SK-N-DZ (cell line): ENCODE measurements around the gene SLC38A8. TPM values are rescaled to one million over a fixed set of nuclear protein-coding genes. Genes with fewer than 3 reads are reported as not detected.
A peak's percentile ranks its signal among the peaks of the same experiment; 100 is the strongest.

Experiments
- DNase-seq: peaks from one replicate; pipeline ENCODE4 v3.0.0-alpha.2; 2015; ENCODE audit warnings: low spot score
- polyA plus RNA-seq, 2 experiments: library from polyadenylated mRNA; depleted of rRNA; stranded (reverse); fragments of >200 nt; gene quantifications; 2 replicates each; pipeline ENCODE4 v1.2.3, GENCODE V29; 2014

SLC38A8 gene
- polyA plus RNA-seq (2014; cell fraction: cytosol; rRNA removed), result 0.42 TPM in 1 of 2 replicates, not detected in the other
- polyA plus RNA-seq (2014; cell fraction: nucleus; rRNA removed), result not detected in 2 replicates

DNA sequence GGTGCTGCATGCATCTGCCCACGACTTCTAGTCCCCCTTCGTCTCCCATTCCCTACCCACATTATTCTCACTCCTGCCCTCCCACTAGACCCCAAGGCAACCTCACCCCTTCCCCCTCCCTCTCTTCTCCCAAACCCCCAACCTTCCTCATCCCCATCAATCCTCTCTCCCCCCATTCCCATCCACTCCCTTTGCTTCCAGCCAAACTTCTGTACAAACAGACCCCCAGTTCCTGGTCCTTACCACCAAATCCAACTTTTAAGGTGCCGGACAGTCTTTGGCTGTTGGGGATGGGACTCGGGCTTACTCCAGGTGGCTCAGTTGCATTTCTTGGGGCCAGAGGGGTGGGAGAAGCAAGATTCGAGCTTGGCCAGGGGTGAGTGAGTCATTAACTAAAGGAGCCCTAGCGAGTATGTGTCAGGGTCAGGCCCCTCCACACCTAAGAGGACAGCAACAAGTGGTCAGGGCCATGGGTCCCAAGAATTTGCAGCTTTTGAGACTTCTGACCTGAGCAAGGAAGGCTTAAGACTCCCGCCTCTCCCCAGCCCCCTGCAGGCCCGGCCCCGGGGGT, at the start of gene SLC38A8:
Gene SLC38A8 (minus strand): TSS at position 488 of the 571 bp plus-strand sequence. CDS start 638 bp downstream, outside the sequence.
- no peak for DNase-seq

DNA sequence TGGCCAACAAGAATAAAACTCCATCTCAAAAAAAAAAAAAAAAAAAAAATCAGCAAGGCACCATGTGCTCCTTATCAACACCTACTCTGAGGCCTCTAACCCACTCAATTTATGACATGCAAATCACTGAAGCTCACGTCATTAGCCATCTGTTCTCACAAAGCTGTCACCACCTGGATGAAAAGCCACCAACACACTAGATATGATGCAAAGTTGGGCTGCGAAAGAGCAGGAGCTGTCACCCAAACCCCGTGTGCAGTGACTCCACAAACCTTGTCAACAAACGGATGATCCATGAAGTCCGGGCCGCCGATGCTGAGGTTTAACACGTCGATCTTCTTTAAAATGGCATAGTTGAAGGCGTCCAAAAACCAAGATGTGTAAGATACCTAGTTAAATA, 48.9 kb upstream of the SLC38A8 start:
- DNase-seq, result no peak

DNA sequence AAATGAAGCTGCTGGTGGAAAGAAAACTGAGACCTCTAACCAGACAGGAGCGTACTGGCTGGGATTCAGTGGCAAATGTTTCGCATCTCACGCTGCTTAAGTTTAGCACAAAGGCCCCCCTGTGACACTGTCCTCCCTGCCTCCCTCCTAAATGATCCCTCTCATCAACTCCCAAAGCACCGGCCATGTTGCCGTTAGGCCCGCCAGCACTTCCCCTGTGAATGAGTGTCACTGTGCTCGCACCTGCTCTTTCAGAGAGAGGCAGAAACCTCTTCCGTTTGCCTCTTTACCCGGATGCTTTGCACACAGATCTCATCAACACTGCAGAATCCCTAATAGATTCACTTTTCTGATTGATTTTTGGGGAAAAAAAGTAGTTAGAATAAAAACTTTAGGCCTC, 47.6 kb upstream of the SLC38A8 start:
- DNase-seq, result no peak

DNA sequence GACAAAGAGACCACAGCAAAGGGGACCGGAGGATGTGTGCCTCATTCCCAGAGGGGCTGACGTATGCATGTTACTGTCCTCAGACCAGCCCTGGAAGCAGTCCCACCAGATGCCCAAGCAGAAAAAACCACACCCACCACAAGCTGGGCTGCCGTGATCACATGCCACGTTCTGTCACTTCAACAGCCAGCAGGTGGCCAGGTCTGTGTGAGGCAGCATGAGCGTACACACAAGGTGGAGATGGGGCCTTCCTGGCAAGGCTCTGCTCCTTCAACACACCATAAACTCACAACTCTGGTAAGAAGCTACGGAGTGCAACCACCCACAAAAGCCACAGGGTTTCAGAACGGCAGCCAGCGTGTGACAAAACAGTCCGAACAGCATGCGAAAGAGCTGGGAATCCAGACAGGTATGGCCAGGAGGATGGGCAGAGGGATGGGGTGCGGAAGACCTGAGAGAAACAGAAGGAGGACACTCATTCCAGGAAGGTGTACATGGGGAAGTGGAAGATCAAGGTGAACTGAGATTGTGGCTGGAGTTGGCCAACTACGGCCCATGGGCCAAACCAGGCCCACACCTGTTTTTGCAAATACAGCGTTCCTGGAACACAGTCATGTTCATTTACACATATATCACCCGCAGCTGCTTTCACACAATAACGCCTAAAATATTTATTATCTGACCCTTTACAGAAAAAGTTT, 46.2 kb upstream of the SLC38A8 start:
- no peak for DNase-seq

DNA sequence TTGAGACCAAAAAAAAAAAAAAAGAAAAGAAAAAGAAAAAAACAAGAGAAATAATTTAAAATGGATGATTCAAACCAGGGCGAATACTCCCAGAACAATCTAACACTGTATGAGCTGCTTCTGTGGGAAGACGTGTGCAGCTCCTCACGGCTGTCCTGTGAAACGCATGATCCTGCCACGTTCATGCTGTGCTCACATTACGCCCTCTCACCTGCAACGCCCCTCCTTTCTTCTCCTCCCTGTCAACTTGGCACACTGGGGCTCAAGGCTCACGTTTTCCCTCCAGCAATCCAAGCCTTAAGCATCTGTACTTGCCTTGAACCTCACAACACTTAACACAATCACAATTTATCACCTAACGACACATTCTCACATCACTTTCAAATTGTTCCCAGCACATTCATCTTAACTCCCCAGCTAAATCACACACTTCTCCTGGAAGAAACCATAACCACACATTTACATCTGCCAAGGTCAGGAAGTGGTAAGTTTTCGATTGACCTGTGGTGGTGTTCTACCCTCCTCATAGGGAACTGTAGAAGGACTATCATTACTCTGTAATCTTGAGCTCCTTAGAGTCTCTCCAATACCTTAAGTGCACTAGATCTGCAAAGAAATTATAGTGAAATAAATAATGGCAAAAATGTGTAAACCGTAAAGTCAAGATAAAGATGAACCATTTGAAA, 45.0 kb upstream of the SLC38A8 start:
- DNase-seq, result no peak

DNA sequence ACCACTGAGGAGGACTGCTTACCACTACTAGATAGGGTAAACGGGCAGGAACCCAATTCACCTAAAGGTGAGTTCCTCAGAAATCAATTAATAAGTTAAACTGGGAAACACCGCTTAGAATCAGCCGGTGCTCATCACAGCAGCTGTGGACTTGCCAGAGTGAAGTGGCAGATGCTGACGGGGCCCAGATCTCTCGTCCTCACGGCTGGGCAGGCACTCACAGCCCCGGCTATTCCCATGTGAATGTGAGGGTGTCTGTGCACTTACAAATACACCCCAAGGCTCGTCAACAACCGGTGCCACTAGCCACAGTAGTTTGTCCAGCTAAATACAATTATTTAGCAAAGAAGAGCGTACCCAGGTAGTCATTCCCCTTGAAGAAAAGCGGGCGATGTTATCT, 44.4 kb upstream of the SLC38A8 start:
- no peak for DNase-seq

DNA sequence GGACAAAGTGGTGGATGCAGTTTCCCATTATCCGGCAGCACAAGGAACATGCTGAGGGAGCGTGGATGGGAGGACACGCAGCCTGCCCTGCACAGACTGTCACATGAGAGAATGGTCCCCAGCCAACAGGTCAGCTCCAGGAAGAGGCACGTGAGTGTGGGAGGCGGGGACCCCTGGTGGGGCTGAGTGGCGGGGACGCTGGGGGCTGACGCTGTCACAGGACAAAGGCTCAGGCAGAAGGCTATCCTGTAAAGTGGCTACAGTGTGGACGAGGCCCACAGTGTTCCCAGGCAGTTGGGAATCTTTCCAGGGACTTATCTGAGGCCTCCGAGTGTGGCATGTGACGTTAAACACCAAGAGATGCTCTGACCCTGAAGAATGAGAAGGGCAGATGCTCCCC, 43.7 kb upstream of the SLC38A8 start:
- DNase-seq, result no peak

DNA sequence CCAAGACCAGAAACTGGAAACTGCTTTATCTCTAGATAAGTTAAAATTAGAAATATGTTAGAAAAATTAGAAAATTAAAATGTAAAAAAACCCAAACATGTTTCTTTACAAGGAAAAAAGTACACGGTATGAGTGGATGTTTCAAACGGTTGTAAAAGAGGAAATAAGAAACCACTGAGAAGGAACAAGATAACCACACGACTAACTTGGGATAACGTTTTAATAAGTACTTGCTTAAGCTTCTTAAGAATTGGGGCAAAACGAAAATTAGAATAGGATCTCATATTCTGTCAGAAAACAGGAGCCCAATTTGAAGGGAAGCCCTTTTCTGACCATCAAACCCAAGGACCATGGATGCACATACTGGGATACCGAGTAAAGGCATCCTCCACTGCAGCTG, 43.2 kb upstream of the SLC38A8 start:
- no peak for DNase-seq

DNA sequence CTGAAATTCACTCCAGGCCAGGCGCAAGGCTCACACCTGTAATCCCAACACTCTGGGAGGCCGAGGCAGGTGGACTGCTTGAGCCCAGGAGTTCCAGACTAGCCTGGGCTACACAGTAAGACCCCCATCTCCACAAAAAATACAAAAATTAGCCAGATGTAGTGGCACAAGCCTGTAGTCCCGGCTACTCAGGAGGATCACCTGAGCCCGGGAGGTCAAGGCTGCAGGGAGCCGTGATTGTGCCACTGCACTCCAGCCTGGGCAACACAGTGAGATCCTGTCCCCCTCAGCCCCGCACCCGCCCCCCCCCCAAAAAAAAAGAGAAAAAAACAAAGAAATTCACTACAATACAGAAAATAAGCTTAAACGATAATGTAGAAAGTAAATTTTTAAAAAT, 42.7 kb upstream of the SLC38A8 start:
- DNase-seq, result no peak

DNA sequence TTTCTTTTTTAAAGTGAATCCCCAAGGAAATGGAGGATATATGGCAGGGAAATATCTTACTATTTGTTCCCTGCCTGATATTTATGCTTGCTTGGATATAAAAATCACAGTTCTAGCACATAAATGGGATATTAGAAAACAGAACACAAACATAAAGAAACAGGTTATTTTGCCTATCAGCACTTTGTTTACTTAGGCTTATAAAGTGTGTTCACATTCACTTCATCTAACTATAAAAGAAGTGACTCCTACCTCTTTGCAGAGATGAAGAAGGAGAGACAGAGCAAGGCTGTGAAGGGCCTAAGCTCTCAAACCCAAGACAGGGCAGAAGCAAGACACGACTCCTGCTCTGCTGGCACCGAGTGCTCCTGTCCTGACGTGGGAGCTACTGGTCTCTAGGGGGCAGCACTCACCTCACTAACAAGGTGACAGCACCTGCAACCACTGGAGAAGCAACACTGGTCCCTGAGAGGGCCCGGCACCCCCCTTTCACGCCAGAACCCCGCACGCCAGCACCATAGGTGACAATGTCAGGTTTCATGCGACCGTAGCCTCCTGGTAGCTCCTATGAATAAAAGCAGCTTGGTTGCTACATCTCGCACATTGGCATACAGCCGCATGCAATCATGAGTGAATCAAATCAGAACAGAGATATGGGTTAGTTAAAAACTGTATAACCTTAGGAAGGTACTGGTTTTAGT, 42.1 kb upstream of the SLC38A8 start:
- peak; percentile 69 for DNase-seq

DNA sequence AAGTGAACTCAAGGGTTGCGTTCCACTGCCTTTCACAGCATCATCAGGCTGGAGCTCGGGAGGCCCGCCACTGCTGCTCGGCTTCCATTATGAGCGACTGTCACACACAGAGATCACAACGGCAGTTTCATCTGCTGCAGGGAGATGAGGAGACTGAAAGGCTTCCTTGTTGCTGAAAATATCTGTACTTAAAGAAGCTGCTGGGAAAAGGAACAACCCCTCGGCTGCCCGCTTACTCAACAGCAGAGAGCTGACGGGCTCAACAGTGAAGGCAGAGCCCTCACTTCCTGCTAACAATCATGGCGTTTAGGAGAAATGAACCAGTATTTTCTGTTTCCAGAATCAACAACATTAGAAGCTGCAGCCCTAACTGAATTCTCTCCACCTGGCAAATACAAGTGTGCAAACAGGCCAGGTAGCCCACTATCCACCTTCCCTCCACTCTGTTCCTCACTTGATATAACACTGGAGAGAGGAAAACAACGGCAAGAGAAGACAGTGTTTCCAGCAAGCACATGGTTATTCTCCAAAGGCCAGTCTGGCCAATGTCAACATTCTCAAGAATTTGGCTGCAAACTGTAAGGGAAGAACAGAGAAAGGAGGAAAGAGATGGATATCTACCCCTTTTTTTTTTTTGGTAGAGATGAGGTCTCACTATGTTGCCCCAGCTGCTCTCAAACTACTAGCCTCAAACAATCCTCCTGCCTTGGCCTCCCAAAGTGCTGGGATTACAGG, 40.4 kb upstream of the SLC38A8 start:
- DNase-seq, result no peak

DNA sequence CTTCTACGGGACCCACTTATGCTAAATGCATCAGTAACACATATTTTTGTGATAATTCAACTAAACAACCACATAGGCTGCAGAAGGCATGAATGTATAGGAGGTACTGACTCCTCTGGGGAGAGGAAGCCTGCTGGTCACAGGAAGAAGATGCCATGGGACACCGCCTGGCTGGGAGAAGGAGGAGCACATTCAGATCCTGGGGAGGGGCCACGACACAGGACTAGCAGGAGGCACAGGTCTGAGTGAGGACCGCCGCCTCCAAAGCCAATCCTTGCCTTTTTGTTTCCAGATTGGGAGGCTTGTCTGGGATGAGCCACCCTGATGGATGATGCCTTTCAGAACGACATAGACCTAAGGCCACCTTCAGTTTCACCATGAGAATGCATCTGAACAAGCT, 39.5 kb upstream of the SLC38A8 start:
- no peak for DNase-seq

DNA sequence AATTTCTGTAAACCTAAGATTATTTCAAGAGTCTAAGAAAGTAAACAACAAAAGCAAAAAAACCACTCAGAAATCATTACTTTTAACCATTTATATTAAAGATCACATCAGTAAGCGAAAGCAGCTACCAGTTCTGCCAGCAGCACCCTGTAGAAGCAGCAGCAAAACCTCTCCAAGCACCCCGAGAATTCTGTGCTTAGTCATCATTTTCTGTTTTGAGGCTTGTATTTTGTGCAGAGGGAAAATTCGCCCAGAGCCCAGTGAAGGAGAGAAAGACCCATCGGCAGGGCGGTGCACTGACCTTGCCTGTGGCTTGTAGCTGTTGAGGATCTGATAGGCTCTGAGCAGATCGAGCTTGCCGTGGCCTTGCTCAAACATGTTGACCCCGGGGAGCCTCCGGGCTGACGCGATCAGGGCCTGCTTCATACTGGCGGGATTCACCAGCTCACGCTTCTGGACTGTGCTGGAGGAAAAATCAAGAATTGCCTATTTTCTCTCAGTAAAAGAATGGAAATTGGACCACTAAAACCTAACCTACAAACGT, 38.9 kb upstream of the SLC38A8 start:
- no peak for DNase-seq

DNA sequence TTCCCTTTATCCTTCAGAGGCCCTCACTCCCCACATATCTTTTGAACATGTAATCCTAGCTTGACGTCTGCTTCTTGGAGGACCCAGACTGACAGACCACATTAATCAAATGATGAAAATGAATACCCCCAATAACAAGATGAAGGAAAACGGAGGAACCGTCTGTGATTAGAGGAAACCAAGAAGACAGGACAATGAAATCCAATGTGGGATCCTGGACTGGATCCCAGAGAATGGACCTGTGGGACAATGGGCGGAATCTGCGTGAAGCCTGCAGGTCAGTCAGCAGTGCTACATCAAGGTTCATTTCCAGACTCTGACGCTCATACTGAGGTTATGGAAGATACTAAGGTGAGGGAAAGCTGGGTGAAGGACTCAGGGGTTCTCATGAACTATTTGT, 38.2 kb upstream of the SLC38A8 start:
- DNase-seq, result no peak

DNA sequence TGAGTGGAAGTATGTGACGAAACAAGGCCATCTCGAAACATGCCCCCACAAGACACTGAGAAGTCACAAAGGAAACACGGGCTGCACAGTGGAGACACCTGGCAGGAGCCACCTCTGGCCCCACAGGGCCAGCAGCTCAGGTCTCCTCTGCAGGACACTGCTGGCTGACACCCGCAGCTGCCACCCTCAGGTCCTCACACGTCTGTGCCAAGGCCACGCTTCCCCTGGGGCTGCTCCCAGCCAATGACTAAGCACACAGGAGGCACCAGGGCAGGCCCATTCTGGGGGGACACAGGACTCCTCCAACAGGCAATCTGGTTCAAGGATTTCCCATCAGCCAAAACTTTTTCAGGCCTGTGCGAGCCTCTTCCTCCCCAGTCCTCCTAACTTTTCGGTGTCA, 37.8 kb upstream of the SLC38A8 start:
- no peak for DNase-seq

DNA sequence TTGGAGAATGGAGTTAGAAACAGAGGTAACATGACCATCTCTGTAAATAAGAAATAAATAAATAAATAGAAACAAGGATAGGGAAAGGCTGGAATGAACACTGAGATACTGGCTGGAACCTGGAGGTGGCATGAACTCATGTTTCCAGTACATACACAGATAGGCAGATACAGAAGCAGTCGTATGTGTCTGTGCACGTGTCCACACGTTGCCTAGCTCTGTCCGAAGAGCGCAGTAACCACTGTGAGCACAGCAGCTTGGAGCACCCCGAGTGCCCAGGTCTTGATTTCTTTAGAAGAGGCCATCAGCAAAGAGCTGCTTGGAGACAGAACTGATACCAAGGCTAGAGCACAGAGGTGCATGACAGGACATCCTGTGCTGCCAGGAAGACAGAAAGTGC, 37.1 kb upstream of the SLC38A8 start:
- DNase-seq, result no peak

DNA sequence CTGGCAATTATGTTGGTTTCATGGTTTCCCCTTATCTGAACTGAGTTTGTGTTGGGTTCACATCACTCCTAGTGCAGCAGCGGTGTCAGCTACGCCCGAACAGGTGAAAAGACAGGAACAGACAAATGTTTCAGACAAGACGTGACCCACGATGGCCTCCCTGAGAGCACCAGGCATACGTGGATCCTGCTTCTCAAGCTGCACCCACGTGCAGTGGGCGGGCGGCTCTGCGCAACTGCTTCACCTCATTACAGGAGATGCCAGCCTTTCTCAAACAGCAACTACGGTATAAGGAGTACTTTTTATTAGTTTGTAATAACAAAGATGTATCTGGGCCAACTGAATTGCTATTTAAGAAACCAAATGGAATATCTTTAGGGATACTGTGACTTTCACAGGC, 32.8 kb upstream of the SLC38A8 start:
- no peak for DNase-seq

DNA sequence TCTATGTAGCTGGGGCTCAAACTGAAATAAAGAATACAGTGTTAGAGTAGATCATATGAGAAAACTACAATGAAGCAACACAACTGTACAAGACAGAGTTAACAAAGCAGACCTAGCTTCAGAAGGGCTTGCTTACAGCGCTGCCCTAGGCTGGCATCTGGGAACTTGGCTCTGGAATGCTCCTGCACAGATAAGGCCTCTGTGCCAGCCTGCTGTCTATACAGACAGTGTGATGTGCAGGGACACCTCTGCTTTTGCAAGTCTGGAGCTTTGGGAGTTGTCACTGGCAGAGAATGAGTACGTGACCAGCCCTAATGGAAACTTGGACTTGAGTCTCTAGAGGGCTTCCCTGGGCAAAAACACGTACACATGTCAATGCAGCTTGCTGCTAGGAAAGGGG, 32.1 kb upstream of the SLC38A8 start:
- no peak for DNase-seq

DNA sequence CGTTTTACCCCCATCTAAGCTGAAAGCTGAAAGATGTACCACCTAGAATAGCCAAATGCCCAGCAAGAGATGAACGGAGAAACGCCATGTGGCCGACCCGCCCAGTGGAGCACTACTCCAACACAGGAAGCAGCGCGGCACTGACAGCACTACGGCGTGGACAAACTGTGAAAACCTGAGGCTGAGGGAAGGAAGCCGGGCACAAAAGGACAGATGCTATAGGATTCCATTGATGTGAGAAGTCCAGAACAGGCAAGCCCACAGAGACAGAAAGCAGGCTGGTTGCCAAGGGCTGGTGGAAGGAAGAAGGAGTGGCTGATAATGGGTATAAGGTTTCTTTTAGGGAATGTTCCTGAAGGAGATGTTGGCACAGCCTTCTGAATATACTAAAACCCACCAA, 29.4 kb upstream of the SLC38A8 start:
- DNase-seq, result no peak

DNA sequence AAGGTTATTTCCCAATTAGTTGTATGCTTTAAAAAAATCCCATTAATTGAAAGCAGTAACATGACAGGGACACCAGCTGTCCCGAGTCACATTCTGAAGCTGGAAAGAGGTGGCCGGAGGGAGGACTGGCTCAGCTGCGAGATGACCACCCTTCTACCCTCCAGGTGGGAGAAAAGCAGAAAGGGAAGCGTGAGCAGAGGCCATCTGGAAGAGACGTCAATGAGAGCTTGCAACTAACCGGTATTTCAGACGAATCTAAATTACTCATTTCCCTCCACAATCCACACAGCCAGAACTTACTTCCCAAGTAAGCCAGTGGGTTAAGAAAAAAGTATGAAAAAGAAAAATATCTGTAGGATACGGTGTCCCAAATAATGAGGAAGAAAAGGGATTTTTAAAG, 28.5 kb upstream of the SLC38A8 start:
- DNase-seq, result no peak

DNA sequence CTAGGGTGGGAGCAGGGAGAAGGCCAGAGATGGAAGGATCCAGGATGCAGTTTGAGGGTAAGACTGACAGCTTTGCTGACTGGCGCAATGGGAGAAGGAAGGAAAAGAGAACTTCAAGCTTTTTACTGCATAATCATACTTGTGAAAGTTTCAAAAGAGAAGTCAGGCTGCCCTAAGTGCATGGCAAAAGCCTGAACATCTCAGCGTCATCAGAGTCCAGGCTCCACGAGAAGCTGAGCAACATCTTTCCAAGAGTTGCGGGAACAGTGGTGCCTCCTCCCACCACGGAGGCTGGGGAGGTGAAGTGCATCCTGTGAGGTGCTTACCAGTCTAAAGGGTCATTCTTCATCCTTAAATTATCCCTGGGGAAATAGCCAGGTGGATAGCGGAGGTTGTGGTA, 26.9 kb upstream of the SLC38A8 start:
- DNase-seq, result no peak
